Skeletal muscle satellite cell (primary cell): ENCODE measurements around the gene NARF. TPM values are rescaled to one million over a fixed set of nuclear protein-coding genes. Genes with fewer than 3 reads are reported as not detected.
"Not testable (repeated sequence)": the region's sequence is repeated elsewhere in the genome, so short reads cannot be mapped to it uniquely, and the experiment has no call there.

Experiments used
- H3K27me3 ChIP-seq: 2 replicates; pipeline ENCODE4 v1.7.0; 2013; ENCODE audit warnings: low read length; ENCODE audit not compliant: control insufficient read depth, insufficient read depth
- H3K36me3 ChIP-seq: 2 replicates; pipeline ENCODE4 v1.7.0; 2013; ENCODE audit warnings: mild to moderate bottlenecking, control low read depth, low read length; ENCODE audit not compliant: insufficient read depth
- H3K4me1 ChIP-seq: 2 replicates; pipeline ENCODE4 v1.7.0; 2013; ENCODE audit warnings: low read length; ENCODE audit not compliant: control insufficient read depth, insufficient read depth
- H3K4me2 ChIP-seq: 2 replicates; pipeline ENCODE4 v1.7.0; 2013; ENCODE audit warnings: mild to moderate bottlenecking, low read length
- H3K4me3 ChIP-seq: 2 replicates; pipeline ENCODE4 v1.7.0; 2013; ENCODE audit warnings: low read length
- H3K9ac ChIP-seq: 2 replicates; pipeline ENCODE4 v1.7.0; 2013; ENCODE audit warnings: mild to moderate bottlenecking, low read depth, low read length, moderate library complexity
- H3K9me3 ChIP-seq: replicated peaks from 2 replicates; pipeline ENCODE4 v1.7.0; 2013; ENCODE audit warnings: mild to moderate bottlenecking, control low read depth, low read length
- small RNA-seq: library from RNA; depleted of rRNA; stranded (forward); fragments of <200 nt; gene quantifications from one replicate; pipeline ENCODE3, GENCODE V24; 2012

The NARF gene

DNA sequence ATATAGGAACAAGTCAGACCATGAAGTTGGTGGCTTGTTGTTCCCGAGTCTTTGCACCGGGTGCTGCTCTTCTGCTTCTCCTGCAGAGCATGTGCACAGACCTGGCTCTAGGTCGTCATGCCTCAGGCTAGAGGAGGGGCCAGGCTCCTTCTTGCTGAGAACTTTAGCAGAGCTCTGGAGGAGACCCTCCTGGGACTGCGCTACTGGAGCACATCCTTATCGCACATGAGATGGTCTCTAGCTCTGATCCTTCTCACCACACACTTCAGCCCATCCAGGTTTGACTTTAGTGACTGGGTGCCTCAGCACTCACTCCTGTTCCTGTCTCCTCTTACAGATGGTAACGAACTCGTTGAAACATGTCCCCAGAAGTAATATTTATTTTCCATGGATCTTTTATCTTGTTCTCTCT is 75.9 kb downstream of the NARF start:
- Histone ChIP-seq H3K4me1 (peaks cover 56% of the 10 kb centered on the region), H3K9ac (no peak overlapping the region), H3K4me3 (no peak overlapping the region)

DNA sequence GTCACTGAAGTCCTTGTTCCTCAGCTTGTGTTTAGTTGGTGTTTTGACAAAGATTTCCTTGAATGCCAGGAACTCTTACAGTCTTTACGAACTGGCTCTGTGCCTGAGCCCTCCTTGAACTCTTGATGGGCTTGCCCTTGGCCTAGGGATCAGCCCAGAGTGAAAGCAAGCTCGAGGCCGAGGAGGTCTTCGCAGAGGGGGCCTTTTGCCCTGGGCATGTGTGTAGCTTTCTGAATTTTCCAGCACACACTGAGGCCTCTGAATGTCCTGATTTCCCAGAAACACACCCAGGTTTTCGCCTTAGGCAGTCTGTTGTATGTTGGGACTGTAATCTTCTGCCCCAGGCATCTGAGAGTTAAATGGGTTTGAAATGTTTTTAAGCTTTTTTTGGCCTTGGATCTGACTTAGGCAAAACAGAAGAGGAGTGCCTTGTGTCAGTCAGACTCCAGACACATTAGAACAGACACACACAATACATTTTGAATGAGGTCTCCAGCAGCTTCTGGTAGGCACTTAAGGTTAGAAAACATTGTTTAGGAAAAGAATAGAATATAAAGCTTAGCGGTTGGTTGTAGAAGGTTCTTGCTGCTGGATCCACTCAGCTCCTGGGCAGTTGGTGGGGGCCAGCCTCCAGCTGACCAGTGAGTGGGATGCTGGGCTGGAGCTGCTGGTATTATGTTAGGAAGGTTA is 78.1 kb downstream of the NARF start:
- peak overlapping the region; percentile 55 for H3K4me3 ChIP-seq
- H3K4me1 ChIP-seq, result peaks cover 36% of the 10 kb centered on the region
- no peaks in the 10 kb centered on the region for H3K27me3 ChIP-seq
- H3K9ac ChIP-seq, result peak overlapping the region; percentile 70
- no peaks in the 10 kb centered on the region for H3K9me3 ChIP-seq
- no peaks in the 10 kb centered on the region for H3K36me3 ChIP-seq
- peak overlapping the region; percentile 75 for H3K4me2 ChIP-seq

More for the DNA sequence above, 75.9 kb downstream of the NARF start:
- no peak overlapping the region for H3K4me2 ChIP-seq
- H3K27me3 ChIP-seq, result no peaks in the 10 kb centered on the region
- H3K36me3 ChIP-seq, result no peaks in the 10 kb centered on the region
- H3K9me3 ChIP-seq, result no peaks in the 10 kb centered on the region

DNA sequence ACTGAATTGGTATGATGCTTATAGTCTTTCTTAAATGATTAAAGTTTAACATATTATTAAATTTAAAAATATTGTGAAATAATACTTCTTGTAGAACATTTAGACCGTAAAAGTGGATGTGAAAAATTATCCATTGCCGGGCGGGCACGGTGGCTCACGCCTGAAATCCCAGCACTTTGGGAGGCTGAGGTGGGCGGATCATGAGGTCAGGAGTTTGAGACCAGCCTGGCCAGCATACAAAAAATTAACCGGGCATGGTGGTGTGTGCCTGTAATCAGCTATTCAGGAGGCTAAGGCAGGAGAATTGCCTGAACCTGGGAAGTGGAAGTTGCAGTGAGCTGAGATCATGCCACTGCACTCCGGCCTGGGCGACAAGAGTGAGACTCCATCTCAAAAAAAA is 78.7 kb downstream of the NARF start:
- not testable (repeated sequence) for H3K36me3 ChIP-seq, H3K9me3 ChIP-seq, H3K27me3 ChIP-seq
- Histone ChIP-seq H3K4me1 (peaks cover 31% of the 10 kb centered on the region), H3K9ac (peak overlapping the region; percentile 70), H3K4me2 (peak overlapping the region; percentile 75), H3K4me3 (peak overlapping the region; percentile 55)

DNA sequence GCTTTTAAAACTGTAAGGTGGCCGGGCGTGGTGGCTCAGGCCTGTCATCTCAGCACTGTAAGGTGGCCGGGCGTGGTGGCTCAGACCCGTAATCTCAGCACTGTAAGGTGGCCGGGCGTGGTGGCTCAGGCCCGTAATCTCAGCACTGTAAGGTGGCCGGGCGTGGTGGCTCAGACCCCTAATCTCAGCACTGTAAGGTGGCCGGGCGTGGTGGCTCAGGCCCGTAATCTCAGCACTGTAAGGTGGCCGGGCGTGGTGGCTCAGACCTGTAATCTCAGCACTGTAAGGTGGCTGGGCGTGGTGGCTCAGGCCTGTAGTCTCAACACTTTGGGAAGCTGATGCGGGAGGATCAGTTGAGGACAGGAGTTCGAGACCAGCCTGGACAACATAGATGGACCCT is 80.5 kb downstream of the NARF start:
- H3K9ac ChIP-seq, H3K4me2 ChIP-seq, H3K36me3 ChIP-seq, H3K9me3 ChIP-seq, H3K4me3 ChIP-seq, H3K27me3 ChIP-seq: not testable (repeated sequence)
- peaks cover 33% of the 10 kb centered on the region for H3K4me1 ChIP-seq

Small RNA genes lying within 50 kb of the gene (small RNA-seq; reads per million reads assigned to genes)
- gene RF00019, result not detected
